ENCODE measurements around the gene ZNF362. TPM values are rescaled to one million over a fixed set of nuclear protein-coding genes. Genes with fewer than 3 reads are reported as not detected.

The ZNF362 gene
- total and polyA plus RNA-seq, 2 experiments from 2014 or later = 22.5 to 55.0 TPM

GRCh38 chr1:33259879-33260278 lies 3.6 kb downstream of the ZNF362 start:
- Histone ChIP-seq H3K4me3 (no peak overlapping the region), H3K4me2 (no peak overlapping the region), H3K27me3 (no peaks in the 10 kb centered on the region), H3K9me3 (ENCODE audit: low read depth) (no peaks in the 10 kb centered on the region), H2AFZ (no peak overlapping the region), H3K27ac (peak overlapping the region; percentile 93), H4K20me1 (ENCODE audit: insufficient read depth, poor library complexity, severe bottlenecking) (peaks cover 59% of the 10 kb centered on the region), H3K4me1 (ENCODE audit: insufficient read depth) (peaks cover 38% of the 10 kb centered on the region), H3K79me2 (peaks cover 74% of the 10 kb centered on the region), H3K9me2 (replicated peaks; ENCODE audit: insufficient read depth) (no peaks in the 10 kb centered on the region), H3K36me3 (replicated peaks; ENCODE audit: insufficient read depth, low read depth) (no peaks in the 10 kb centered on the region)
- TF ChIP-seq EZH2phosphoT487 (IDR thresholded peaks at IDR 0.05; ENCODE audit: low read depth, severe bottlenecking, unreplicated experiment) (no peak), EZH2 (IDR thresholded peaks at IDR 0.05; ENCODE audit: borderline replicate concordance) (no peak)
- no peak for DNase-seq (ENCODE audit: low spot score)
- WGBS (ENCODE audit: low lambda C conversion rate, missing lambda C conversion rate) = 98% methylated on average over 3 of the region's 3 CpGs

DNA sequence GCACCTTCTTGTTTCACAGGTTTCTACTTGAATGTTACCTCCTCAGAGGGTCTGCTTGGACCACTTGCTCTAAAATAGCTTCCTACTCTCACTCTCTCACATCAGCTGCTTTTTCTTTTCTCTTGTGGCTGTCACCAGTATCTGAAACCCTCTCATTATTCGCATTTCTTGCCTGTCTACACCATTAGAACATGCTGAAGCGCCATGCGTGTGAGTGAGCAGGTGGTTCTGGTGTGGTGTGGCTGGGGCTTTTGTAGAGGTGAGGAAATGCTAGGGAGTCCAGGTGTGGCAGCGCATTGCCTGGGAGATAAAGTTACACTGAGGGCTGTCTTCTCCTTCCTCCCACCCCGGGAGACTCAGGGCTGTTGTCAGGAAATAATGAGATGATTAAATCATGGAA lies 4.1 kb downstream of the ZNF362 start:
- peaks cover 65% of the 10 kb centered on the region for H4K20me1 ChIP-seq (ENCODE audit: insufficient read depth, poor library complexity, severe bottlenecking)

DNA sequence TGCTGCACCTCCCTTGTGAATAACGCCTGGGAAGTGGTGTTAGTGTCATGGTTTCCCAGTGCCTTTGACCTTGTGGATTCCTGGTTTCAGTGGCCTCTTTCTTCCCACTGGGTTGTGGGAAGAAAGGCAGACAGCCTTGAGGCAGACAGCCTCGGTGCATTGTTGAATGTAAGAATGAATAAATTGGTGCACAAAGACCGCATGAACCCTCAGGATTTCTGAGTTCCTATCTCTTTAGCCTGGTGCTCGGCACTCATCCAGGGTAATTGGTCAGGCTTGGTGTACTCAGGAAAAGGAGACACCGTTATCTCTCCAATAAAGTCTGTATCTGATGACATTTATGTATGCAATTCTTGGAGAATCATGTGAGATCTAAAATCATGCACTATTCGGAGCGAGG lies 5.1 kb downstream of the ZNF362 start:
- H3K27ac ChIP-seq = no peak overlapping the region
- TF ChIP-seq EZH2 (IDR thresholded peaks at IDR 0.05; ENCODE audit: borderline replicate concordance) = no peak
- TF ChIP-seq, protein P1, sequence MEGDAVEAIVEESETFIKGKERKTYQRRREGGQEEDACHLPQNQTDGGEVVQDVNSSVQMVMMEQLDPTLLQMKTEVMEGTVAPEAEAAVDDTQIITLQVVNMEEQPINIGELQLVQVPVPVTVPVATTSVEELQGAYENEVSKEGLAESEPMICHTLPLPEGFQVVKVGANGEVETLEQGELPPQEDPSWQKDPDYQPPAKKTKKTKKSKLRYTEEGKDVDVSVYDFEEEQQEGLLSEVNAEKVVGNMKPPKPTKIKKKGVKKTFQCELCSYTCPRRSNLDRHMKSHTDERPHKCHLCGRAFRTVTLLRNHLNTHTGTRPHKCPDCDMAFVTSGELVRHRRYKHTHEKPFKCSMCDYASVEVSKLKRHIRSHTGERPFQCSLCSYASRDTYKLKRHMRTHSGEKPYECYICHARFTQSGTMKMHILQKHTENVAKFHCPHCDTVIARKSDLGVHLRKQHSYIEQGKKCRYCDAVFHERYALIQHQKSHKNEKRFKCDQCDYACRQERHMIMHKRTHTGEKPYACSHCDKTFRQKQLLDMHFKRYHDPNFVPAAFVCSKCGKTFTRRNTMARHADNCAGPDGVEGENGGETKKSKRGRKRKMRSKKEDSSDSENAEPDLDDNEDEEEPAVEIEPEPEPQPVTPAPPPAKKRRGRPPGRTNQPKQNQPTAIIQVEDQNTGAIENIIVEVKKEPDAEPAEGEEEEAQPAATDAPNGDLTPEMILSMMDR (IDR thresholded peaks at IDR 0.05; ENCODE audit: poor library complexity) = no peak
- no peak for TF ChIP-seq EZH2phosphoT487 (IDR thresholded peaks at IDR 0.05; ENCODE audit: low read depth, severe bottlenecking, unreplicated experiment)
- 79% methylated on average over 7 of the region's 7 CpGs for WGBS (ENCODE audit: low lambda C conversion rate, missing lambda C conversion rate)
- H3K9me3 ChIP-seq (ENCODE audit: low read depth) = no peaks in the 10 kb centered on the region
- no peaks in the 10 kb centered on the region for H3K27me3 ChIP-seq
- H3K4me3 ChIP-seq = no peak overlapping the region
- no peak for DNase-seq (ENCODE audit: low spot score)
- H3K9me2 ChIP-seq (replicated peaks; ENCODE audit: insufficient read depth) = no peaks in the 10 kb centered on the region
- H4K20me1 ChIP-seq (ENCODE audit: insufficient read depth, poor library complexity, severe bottlenecking) = peaks cover 74% of the 10 kb centered on the region
- H3K4me2 ChIP-seq = no peak overlapping the region
- no peaks in the 10 kb centered on the region for H3K36me3 ChIP-seq (replicated peaks; ENCODE audit: insufficient read depth, low read depth)
- H3K4me1 ChIP-seq (ENCODE audit: insufficient read depth) = peaks cover 34% of the 10 kb centered on the region
- peaks cover 88% of the 10 kb centered on the region for H3K79me2 ChIP-seq
- no peak overlapping the region for H2AFZ ChIP-seq

More for the DNA sequence above, 4.1 kb downstream of the ZNF362 start:
- H3K36me3 ChIP-seq (replicated peaks; ENCODE audit: insufficient read depth, low read depth) = no peaks in the 10 kb centered on the region
- H3K27ac ChIP-seq = no peak overlapping the region
- H3K4me2 ChIP-seq = no peak overlapping the region
- no peak overlapping the region for H3K4me3 ChIP-seq
- no peak overlapping the region for H2AFZ ChIP-seq
- no peaks in the 10 kb centered on the region for H3K9me3 ChIP-seq (ENCODE audit: low read depth)
- no peak for DNase-seq (ENCODE audit: low spot score)
- H3K4me1 ChIP-seq (ENCODE audit: insufficient read depth) = peaks cover 34% of the 10 kb centered on the region
- H3K27me3 ChIP-seq = no peaks in the 10 kb centered on the region
- WGBS (ENCODE audit: low lambda C conversion rate, missing lambda C conversion rate) = 89% methylated on average over 5 of the region's 5 CpGs
- H3K9me2 ChIP-seq (replicated peaks; ENCODE audit: insufficient read depth) = no peaks in the 10 kb centered on the region
- H3K79me2 ChIP-seq = peaks cover 79% of the 10 kb centered on the region
- TF ChIP-seq, protein P1 (IDR thresholded peaks at IDR 0.05; ENCODE audit: poor library complexity) = no peak
- TF ChIP-seq EZH2 (IDR thresholded peaks at IDR 0.05; ENCODE audit: borderline replicate concordance) = no peak
- no peak for TF ChIP-seq EZH2phosphoT487 (IDR thresholded peaks at IDR 0.05; ENCODE audit: low read depth, severe bottlenecking, unreplicated experiment)

DNA sequence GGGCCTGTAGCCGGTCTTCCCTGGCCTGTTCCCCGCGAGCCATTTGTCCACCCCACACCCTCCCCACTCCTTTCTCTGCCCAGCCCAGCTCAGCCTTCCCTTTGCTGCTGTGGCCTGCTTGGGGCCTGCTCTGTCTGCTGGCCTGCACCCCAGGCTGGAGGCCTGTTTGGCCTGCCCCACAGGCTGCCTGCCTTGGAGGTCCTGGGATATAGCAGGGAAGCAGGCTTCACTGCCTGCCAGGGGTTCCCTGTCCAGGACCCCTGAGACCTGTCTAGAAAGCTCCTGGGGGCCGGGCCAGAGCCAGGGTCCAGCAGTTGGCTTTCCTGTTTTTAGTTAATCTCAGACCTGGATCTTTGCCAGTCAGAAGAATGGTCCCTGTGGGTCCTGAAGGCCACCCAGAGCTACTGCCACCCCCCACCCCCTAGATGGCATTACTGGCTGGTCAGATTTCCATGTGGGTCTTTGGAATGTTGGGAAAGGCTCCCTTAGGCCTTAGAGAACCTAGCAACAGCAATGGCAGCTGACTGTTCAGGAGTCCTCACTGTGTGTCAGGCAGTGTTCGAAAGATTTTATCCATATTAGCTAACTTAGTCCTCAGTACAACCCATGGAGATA lies 7.7 kb downstream of the ZNF362 start:
- Histone ChIP-seq H3K4me1 (ENCODE audit: insufficient read depth) (peaks cover 21% of the 10 kb centered on the region), H3K9me2 (replicated peaks; ENCODE audit: insufficient read depth) (no peaks in the 10 kb centered on the region), H3K4me3 (no peak overlapping the region), H3K9me3 (ENCODE audit: low read depth) (no peaks in the 10 kb centered on the region), H3K4me2 (no peak overlapping the region), H3K27ac (no peak overlapping the region), H3K27me3 (no peaks in the 10 kb centered on the region), H3K79me2 (peaks cover 95% of the 10 kb centered on the region), H4K20me1 (ENCODE audit: insufficient read depth, poor library complexity, severe bottlenecking) (peaks cover 90% of the 10 kb centered on the region), H3K36me3 (replicated peaks; ENCODE audit: insufficient read depth, low read depth) (no peaks in the 10 kb centered on the region), H2AFZ (no peak overlapping the region)
- DNase-seq (ENCODE audit: low spot score) = no peak
- 97% methylated on average over 5 of the region's 5 CpGs for WGBS (ENCODE audit: low lambda C conversion rate, missing lambda C conversion rate)
- TF ChIP-seq, protein P1 (IDR thresholded peaks at IDR 0.05; ENCODE audit: poor library complexity) = no peak
- no peak for TF ChIP-seq EZH2phosphoT487 (IDR thresholded peaks at IDR 0.05; ENCODE audit: low read depth, severe bottlenecking, unreplicated experiment)
- TF ChIP-seq EZH2 (IDR thresholded peaks at IDR 0.05; ENCODE audit: borderline replicate concordance) = no peak

Measured in hepatocyte (in vitro differentiated cells).